ENCODE measurements around the gene GEN1.

- TF ChIP-seq CTCF (IDR thresholded peaks at IDR 0.05) (peak; percentile 79), EZH2phosphoT487 (IDR thresholded peaks at IDR 0.05) (no peak)
Measured at GRCh38 chr2:17719562-17720371, 34.2 kb upstream of the GEN1 start.
